Neural progenitor cell (in vitro differentiated cells): ENCODE measurements around the gene PI16.

ENCODE experiments used
- EZH2 ChIP-seq: fragments of 200-600 bp; sonication (generic); IDR thresholded peaks from 2 replicates; pipeline ENCODE4 v1.6.1; 2017; ENCODE audit warnings: antibody characterized with exemption, mild to moderate bottlenecking, moderate library complexity
- TF ChIP-seq, protein P1 (sequence below): fragments of 200-600 bp; sonication (generic); IDR thresholded peaks from 2 replicates; pipeline ENCODE4 v1.5.1; 2017; ENCODE audit warnings: antibody characterized with exemption, mild to moderate bottlenecking

DNA sequence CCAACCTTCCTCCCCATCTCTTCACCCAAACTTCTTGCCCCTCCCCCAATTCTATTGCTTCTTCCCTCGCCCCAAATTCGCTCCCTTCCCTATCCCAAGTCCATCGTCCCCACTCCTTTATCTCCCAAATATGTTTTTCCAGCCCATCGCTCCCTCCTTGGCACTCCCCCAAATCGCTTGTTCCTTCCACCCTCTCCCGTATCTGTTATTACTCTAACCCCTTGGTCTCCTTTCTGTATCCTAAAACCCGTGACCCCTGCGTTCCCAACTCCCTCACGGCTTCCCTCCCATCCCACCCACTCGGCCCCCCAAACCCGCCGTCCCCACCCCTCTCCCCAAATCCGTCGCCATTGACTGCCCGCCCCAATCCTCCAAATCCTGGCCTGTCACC is 30.9 kb downstream of the PI16 start:
- TF ChIP-seq, protein P1, sequence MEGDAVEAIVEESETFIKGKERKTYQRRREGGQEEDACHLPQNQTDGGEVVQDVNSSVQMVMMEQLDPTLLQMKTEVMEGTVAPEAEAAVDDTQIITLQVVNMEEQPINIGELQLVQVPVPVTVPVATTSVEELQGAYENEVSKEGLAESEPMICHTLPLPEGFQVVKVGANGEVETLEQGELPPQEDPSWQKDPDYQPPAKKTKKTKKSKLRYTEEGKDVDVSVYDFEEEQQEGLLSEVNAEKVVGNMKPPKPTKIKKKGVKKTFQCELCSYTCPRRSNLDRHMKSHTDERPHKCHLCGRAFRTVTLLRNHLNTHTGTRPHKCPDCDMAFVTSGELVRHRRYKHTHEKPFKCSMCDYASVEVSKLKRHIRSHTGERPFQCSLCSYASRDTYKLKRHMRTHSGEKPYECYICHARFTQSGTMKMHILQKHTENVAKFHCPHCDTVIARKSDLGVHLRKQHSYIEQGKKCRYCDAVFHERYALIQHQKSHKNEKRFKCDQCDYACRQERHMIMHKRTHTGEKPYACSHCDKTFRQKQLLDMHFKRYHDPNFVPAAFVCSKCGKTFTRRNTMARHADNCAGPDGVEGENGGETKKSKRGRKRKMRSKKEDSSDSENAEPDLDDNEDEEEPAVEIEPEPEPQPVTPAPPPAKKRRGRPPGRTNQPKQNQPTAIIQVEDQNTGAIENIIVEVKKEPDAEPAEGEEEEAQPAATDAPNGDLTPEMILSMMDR, result no peak
- TF ChIP-seq EZH2, result no peak
